Brain microvascular endothelial cell (primary cell): ENCODE measurements around the gene ZNF385D.

Experiments
- DNase-seq: peaks from one replicate; pipeline ENCODE4 v3.0.0-alpha.2; 2020
- H3K27ac ChIP-seq: fragments of 250-450 bp; sonication (Bioruptor Pico); 2 replicates; pipeline ENCODE4 v1.5.1; 2020; ENCODE audit warnings: mild to moderate bottlenecking, moderate library complexity
- H3K27me3 ChIP-seq: fragments of 250-450 bp; sonication (Bioruptor Pico); replicated peaks from 2 replicates; pipeline ENCODE4 v1.5.1; 2020; ENCODE audit warnings: mild to moderate bottlenecking
- H3K36me3 ChIP-seq: fragments of 250-450 bp; sonication (Bioruptor Pico); replicated peaks from 2 replicates; pipeline ENCODE4 v1.5.1; 2020; ENCODE audit warnings: mild to moderate bottlenecking
- H3K4me3 ChIP-seq: 2 replicates; pipeline ENCODE4 v1.5.1; 2011; ENCODE audit warnings: low read depth, mild to moderate bottlenecking, control low read depth, low read length, moderate library complexity
- CTCF ChIP-seq: IDR thresholded peaks from 2 replicates; pipeline ENCODE4 v1.5.1; 2011; ENCODE audit warnings: low read depth, mild to moderate bottlenecking, moderate library complexity, low read length, control low read depth, inconsistent platforms; ENCODE audit errors: missing control alignments
- in situ Hi-C: cut with HindIII; loops from 2 replicates; pipeline ENCODE4 v1.10.0; 2017; ENCODE audit warnings: low sequenced_read_pairs, low pct_ligation_motif_present

Gene ZNF385D

DNA sequence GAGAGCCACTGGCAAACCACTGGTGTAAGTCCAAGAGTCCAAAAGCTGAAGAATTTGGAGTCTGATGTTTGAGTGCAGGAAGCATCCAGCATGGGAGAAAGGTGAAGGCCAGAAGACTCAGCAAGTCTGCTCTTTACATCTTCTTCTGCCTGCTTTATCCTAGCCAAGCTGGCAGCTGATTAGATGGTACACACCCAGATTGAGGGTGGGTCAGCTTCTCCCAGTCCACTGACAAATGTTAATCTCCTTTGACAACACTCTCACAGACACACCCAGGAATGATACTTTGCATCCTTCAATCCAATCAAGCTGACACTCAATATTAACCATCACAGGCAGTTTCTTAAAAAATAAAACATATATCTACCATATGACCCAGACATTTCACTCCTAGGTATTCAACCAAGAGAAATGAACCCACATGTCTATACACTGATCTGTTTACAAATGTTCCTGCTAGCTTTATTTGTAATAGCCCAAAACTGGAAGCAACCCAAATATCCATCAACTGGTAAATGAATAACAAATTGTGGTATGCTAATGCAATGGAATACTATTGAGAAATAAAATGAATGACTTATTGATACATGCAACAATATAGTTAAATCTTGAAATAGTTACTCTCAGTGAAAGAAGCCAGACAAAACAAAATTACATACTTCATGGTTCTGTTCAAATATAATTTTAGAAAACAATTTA lies 373.8 kb downstream of the ZNF385D start:
- no peak for TF ChIP-seq CTCF
- in situ Hi-C loops: no loop called here
- H3K4me3 ChIP-seq: no peak overlapping the region
- H3K36me3 ChIP-seq: no peaks in the 10 kb centered on the region
- DNase-seq: no peak
- H3K27me3 ChIP-seq: no peaks in the 10 kb centered on the region
- no peak overlapping the region for H3K27ac ChIP-seq

DNA sequence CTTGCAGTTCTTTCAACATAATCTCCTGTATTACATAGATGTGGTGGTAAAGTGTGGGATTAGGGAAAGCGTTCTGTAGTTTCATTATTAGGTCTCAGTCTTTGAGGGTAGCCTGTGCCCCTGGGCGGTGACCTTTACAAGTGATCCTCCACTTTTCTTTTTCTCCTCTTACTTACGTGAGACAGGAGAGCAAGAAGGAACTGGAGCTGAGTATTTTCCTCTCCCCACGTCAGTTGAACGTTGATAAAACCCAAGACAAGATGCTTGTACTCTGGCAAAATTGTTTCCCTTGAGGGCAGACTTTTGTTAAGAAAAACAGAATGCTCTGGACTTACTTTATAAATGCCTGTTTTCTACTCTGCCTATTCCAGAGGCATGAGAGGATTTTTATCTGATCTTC lies 378.7 kb downstream of the ZNF385D start:
- DNase-seq: no peak
- Histone ChIP-seq H3K27ac (no peak overlapping the region), H3K4me3 (no peak overlapping the region), H3K36me3 (no peaks in the 10 kb centered on the region), H3K27me3 (no peaks in the 10 kb centered on the region)
- in situ Hi-C loops: no loop called here
- no peak for TF ChIP-seq CTCF
